Activated CD8-positive, alpha-beta T cell treated with anti-CD3 and anti-CD28 coated beads, Interleukin-2, amount 10 ng/mL, durations not matched to agents 7 days and 5 days (primary cell): ENCODE results near the gene SH3GLB1. TPM values are rescaled to one million over a fixed set of nuclear protein-coding genes. Genes with fewer than 3 reads are reported as not detected.
A peak's percentile ranks its signal among the peaks of the same experiment; 100 is the strongest.

Experiments used
- ATAC-seq: fragments of 150-1000 bp; cut with Tn5 transposase; one replicate; pipeline ENCODE4 v1.10.0; 2021; ENCODE audit warnings: moderate library complexity
- CTCF ChIA-PET: fragments of 350-600 bp; sonication (Branson Sonifier 250); formaldehyde crosslinking; loops from one replicate; lab custom pipeline; 2021; ENCODE audit warnings: antibody characterized with exemption; lab: Charles Lee
- POLR2A ChIA-PET: fragments of 350-600 bp; sonication (Branson Sonifier 250); formaldehyde crosslinking; loops from one replicate; lab custom pipeline; 2021; ENCODE audit warnings: antibody characterized with exemption; lab: Charles Lee
- DNase-seq: peaks from one replicate; pipeline ENCODE4 v3.0.0-alpha.2; 2020
- H3K27ac Mint-ChIP-seq: one replicate; pipeline ENCODE4 v1.8.0; 2021; ENCODE audit warnings: mild to moderate bottlenecking, mixed read lengths
- H3K27me3 Mint-ChIP-seq: one replicate; pipeline ENCODE4 v1.8.0; 2021; ENCODE audit warnings: low read depth, mixed read lengths
- H3K36me3 Mint-ChIP-seq: one replicate; pipeline ENCODE4 v1.8.0; 2021; ENCODE audit warnings: low read depth, mixed read lengths
- H3K4me1 Mint-ChIP-seq: one replicate; pipeline ENCODE4 v1.8.0; 2021; ENCODE audit warnings: low read depth, mixed read lengths
- H3K4me3 Mint-ChIP-seq: one replicate; pipeline ENCODE4 v1.8.0; 2021; ENCODE audit warnings: mild to moderate bottlenecking, mixed read lengths
- H3K9me3 Mint-ChIP-seq: one replicate; pipeline ENCODE4 v1.8.0; 2022; ENCODE audit warnings: mixed read lengths; ENCODE audit not compliant: insufficient read depth
- total RNA-seq, 2 experiments: library from RNA; stranded (reverse); gene quantifications; one replicate each; pipeline ENCODE4 v1.2.3, GENCODE V29; 2021

SH3GLB1 gene
- total RNA-seq, 2 experiments from 2014 or later: 66.9 to 69.2 TPM

DNA sequence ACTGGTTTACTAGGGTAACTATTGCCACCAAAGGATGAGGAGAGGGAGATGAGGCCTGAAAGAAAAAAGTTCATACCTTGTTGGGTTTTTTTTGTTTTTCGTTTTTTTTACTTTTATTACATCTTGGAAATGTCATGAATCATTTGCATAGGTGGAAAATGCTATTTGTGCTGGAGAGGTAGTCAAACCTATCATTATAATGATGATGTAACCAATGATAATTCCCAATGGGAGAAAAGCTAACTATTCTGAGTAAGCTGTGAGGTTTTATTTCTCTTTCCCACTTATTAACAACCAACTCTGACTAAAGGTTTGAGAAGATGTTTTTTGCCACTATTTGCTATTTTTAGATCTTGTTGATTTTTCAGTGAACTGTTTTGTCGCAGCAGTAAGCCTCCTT, 29.0 kb downstream of the SH3GLB1 start:
- Mint-ChIP-seq H3K4me1 (peaks cover 4% of the 10 kb centered on the region), H3K27me3 (no peaks in the 10 kb centered on the region), H3K36me3 (peaks cover 36% of the 10 kb centered on the region), H3K4me3 (no peak overlapping the region), H3K27ac (no peak overlapping the region), H3K9me3 (no peaks in the 10 kb centered on the region)
- CTCF ChIA-PET: interaction anchor here (1.6 kb wide), 1 partner anchor 29 kb away, joined by 5 read pairs; the partner anchor contains the start of gene SH3GLB1
- ATAC-seq (no peak), DNase-seq (no peak)
- POLR2A ChIA-PET: no interaction called here

DNA sequence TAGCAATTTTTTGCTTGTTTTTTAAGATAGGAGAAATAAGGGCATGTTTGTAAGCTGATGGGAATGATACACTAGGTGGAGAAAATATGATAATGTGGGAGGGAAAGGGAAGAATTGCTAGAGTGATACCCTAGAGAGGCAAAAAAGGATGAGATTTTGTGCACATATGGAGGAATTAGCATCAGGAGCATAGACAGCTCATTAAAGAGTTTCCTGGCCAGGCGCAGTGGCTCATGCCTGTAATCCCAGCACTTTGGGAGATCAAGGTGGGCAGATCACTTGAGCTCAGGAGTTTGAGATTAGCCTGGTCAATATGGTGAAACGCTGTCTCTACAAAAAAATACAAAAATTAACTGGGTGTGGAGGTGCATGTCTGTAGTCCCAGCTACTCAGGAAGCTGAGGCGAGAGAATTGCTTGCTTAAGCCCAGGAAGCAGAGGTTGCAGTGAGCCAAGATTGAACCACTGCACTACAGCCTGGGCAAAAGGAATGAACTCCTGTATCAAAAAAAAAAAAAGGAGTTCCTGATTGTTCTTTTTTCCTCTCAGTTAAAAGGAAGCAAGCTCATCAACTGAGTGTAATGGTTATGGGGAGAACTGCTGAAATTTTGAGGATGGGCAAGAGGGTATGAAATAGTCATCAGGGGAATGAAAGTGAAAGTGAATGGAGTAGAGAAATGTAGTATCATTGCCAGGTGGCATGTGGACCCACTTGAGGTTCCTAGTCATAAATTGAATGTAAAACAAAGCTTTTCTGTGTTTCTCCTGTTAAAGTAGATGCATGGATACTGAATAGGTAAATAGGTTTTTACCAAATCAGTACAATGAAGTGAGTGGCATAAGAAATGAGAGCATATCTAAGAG, 35.5 kb downstream of the SH3GLB1 start:
- Mint-ChIP-seq H3K27me3 (no peaks in the 10 kb centered on the region), H3K27ac (no peak overlapping the region), H3K9me3 (no peaks in the 10 kb centered on the region), H3K4me3 (no peak overlapping the region), H3K36me3 (peaks cover 31% of the 10 kb centered on the region), H3K4me1 (peaks cover 4% of the 10 kb centered on the region)
- ChIA-PET CTCF (interaction anchor here (0.8 to 1.4 kb wide), 5 partner anchors 9 to 344 kb away, joined by 3 to 10 read pairs (median 4); partner anchors contain the start of gene SH3GLB1), POLR2A (interaction anchor here (0.8 to 1.1 kb wide), 3 partner anchors 15 to 36 kb away, joined by 3 to 8 read pairs (median 4); partner anchors contain the start of gene SH3GLB1)
- DNase-seq (peak; percentile 40), ATAC-seq (peak; percentile 95)

DNA sequence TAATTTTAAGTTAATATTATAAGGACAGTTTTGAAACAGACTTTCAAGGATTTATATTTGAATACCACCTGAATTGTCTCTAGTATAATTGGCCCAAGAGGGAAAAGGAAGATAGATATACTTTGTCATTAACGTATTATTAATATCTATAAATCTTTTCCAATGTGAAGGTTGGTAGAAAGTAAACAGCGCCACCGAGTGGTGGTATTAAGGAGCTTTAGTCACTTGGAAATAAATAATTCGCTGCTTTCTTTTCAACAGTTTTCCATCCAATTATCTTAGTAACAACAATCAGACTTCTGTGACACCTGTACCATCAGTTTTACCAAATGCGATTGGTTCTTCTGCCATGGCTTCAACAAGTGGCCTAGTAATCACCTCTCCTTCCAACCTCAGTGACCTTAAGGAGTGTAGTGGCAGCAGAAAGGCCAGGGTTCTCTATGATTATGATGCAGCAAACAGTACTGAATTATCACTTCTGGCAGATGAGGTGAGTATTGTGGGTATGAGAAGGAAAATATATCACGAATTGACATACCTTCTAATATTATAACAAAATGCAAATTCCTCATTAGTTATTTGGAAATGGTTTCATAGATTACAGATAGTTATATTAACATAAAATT, 37.7 kb downstream of the SH3GLB1 start:
- peaks cover 30% of the 10 kb centered on the region for H3K36me3 Mint-ChIP-seq
- no peaks in the 10 kb centered on the region for H3K9me3 Mint-ChIP-seq
- ATAC-seq (no peak), DNase-seq (peak; percentile 41)
- POLR2A ChIA-PET: no interaction called here
- no peaks in the 10 kb centered on the region for H3K27me3 Mint-ChIP-seq
- CTCF ChIA-PET: interaction anchor here (0.9 to 1.8 kb wide), 4 partner anchors 16 to 38 kb away, joined by 3 to 12 read pairs (median 4); partner anchors contain the start of gene SH3GLB1
- H3K4me3 Mint-ChIP-seq: no peak overlapping the region
- peaks cover 4% of the 10 kb centered on the region for H3K4me1 Mint-ChIP-seq
- no peak overlapping the region for H3K27ac Mint-ChIP-seq

DNA sequence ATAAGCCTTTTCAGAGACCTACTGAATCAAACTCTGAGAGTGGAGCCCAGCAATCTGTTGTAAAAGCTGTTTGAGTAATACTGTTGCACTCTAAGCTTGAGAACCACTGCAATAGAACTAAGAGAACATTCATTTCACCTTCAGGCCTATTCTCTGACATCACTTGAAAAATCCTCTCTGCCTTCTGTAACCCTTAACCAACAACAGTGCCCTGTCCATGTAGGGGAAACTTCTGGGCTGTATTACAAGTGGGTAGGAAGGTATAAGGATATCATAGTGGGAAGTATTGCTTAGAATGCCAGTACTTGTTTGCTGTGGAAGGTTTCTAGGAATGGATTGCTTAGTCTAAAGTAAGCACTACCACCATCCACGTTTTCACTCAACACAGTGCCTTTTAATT, 42.9 kb downstream of the SH3GLB1 start:
- POLR2A ChIA-PET: no interaction called here
- Mint-ChIP-seq H3K9me3 (no peaks in the 10 kb centered on the region), H3K4me3 (no peak overlapping the region), H3K4me1 (no peaks in the 10 kb centered on the region), H3K27ac (no peak overlapping the region), H3K36me3 (peaks cover 22% of the 10 kb centered on the region), H3K27me3 (peaks cover 4% of the 10 kb centered on the region)
- ATAC-seq (no peak), DNase-seq (no peak)
- CTCF ChIA-PET: no interaction called here

DNA sequence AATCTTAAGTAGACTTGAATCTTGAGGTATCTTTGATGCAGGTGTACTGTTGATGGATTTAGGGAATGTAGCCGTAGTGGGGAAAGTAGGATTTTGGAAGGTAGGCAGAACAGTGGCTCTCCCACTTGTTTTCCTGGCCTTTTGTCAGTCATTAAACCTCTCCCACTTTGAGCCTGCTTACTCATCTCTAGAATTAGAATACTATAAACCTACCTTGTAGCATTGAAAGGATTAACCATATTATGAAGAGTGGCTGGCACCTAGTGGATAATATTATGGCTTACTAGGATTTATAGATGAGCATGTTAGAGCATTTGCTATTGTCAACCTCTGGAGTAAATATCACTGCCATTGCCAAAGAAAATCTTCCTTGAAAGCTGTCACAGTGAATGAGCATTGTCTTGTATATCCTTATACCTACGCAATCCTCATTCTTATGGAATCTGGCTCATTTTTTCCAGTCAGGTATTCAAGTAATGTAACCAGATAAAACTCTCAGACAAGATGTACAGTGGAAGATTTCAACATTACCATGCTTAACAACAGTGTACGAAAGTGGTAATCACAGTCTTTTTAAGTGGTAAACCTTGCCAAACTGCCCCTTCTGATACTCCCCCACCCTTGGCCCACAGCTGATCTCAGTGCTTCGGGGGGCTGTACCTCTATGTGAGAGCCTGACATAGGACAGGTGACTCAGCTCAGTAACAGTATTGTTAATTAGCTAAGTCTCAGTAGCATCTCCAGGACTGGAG, 44.4 kb downstream of the SH3GLB1 start:
- H3K36me3 Mint-ChIP-seq: peaks cover 20% of the 10 kb centered on the region
- no peak overlapping the region for H3K27ac Mint-ChIP-seq
- H3K4me3 Mint-ChIP-seq: no peak overlapping the region
- H3K9me3 Mint-ChIP-seq: no peaks in the 10 kb centered on the region
- no peaks in the 10 kb centered on the region for H3K4me1 Mint-ChIP-seq
- ChIA-PET POLR2A (no interaction called here), CTCF (interaction anchor here (1.1 to 1.5 kb wide), 2 partner anchors 9 to 45 kb away, joined by 4 to 8 read pairs; partner anchors contain the start of gene SH3GLB1)
- no peak for ATAC-seq
- no peak for DNase-seq
- H3K27me3 Mint-ChIP-seq: peaks cover 7% of the 10 kb centered on the region

DNA sequence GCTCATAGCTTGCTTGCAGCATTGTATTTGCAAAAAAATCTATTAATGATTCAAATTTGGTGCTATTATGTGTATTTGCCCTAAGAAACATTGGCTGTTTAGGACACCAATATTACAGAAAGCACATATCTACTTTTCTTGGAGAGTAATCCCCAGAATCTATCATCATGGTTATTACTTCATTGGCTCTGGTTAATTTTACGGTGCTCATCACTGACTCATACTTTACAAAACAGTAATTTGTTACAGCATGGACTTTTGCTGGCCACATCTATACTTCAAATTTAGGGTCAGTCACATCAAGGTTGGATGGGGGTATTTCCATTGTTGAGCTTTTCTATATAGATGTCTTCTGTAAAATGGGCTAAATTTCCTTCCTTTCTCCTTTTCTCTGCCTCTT, 45.7 kb downstream of the SH3GLB1 start:
- no peaks in the 10 kb centered on the region for H3K9me3 Mint-ChIP-seq
- H3K36me3 Mint-ChIP-seq: peaks cover 12% of the 10 kb centered on the region
- ATAC-seq: no peak
- CTCF ChIA-PET: interaction anchor here (1.5 kb wide), 1 partner anchor 46 kb away, joined by 8 read pairs; the partner anchor contains the start of gene SH3GLB1
- peaks cover 7% of the 10 kb centered on the region for H3K27me3 Mint-ChIP-seq
- no peak for DNase-seq
- POLR2A ChIA-PET: no interaction called here
- H3K4me3 Mint-ChIP-seq: no peak overlapping the region
- H3K4me1 Mint-ChIP-seq: no peaks in the 10 kb centered on the region
- no peak overlapping the region for H3K27ac Mint-ChIP-seq

DNA sequence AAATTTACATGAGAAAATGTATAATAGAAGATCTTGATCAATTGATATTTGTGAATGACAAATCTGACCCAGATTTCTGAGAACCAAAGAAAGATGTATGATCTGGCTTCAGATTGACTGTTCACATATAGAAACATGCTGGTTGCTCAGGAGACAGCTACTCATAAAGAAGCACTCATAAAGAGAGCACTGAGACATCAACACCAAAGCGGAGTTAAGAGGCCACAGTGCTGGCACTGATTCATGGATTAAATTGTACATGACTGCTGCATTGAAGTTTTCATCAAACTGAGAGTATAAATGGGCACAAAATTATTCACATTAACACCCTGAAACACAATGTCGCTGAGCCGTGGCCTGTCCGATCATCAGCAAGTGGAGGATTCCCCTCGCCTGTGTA, 46.2 kb downstream of the SH3GLB1 start:
- Mint-ChIP-seq H3K27me3 (peaks cover 8% of the 10 kb centered on the region), H3K4me1 (no peaks in the 10 kb centered on the region), H3K4me3 (no peak overlapping the region), H3K9me3 (no peaks in the 10 kb centered on the region), H3K36me3 (peaks cover 7% of the 10 kb centered on the region), H3K27ac (no peak overlapping the region)
- ATAC-seq (no peak), DNase-seq (no peak)
- ChIA-PET POLR2A (no interaction called here), CTCF (interaction anchor here (1.5 kb wide), 1 partner anchor 46 kb away, joined by 8 read pairs; the partner anchor contains the start of gene SH3GLB1)

DNA sequence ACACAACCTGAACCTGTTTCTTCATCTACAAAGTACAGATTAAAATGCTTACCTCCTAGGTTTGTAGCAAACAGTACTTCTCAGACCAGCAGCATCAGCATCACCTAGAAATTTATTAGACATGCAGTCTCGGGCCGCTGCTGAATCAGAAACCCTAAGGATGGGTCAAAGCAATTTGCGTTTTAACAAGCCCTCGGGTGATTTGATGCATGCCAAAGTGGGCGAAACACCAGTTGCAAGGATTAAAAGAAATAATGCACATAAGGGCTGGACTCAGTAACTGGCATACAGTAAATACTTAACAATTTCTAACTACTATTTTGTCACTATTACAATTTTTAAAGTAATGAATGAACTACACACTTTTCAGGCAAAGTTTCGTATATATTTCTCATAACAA, 47.5 kb downstream of the SH3GLB1 start:
- Mint-ChIP-seq H3K4me1 (no peaks in the 10 kb centered on the region), H3K9me3 (no peaks in the 10 kb centered on the region), H3K36me3 (no peaks in the 10 kb centered on the region), H3K27ac (no peak overlapping the region), H3K4me3 (no peak overlapping the region), H3K27me3 (peaks cover 11% of the 10 kb centered on the region)
- CTCF ChIA-PET: interaction anchor here (0.8 to 1.3 kb wide), 2 partner anchors 8 to 48 kb away, joined by 3 to 4 read pairs; partner anchors contain the start of gene SH3GLB1
- no peak for ATAC-seq
- POLR2A ChIA-PET: no interaction called here
- no peak for DNase-seq

DNA sequence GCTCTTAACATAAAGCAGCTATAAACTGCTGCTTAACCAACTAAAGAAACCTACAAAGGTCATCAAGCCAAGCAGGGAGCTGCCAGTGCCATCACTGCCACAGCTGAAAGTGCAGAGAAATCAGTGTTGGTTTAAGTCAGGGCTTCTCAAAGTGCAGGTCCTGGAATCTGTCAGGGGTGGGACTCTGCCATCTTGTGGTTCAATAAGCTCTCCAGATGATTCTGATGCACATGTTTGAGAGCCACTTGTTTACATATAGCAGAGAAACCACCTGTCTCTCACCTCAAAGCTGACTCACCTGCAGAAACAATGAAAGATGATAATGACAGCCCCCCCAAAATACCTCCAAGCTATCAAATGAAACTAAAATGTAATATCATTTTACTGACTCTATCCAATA, 49.3 kb downstream of the SH3GLB1 start:
- H3K27me3 Mint-ChIP-seq: peaks cover 11% of the 10 kb centered on the region
- no peaks in the 10 kb centered on the region for H3K36me3 Mint-ChIP-seq
- H3K9me3 Mint-ChIP-seq: no peaks in the 10 kb centered on the region
- H3K4me1 Mint-ChIP-seq: no peaks in the 10 kb centered on the region
- ChIA-PET CTCF (interaction anchor here (0.7 to 1.7 kb wide), 10 partner anchors 9 to 253 kb away, joined by 3 to 9 read pairs (median 3); partner anchors contain the start of gene SH3GLB1), POLR2A (interaction anchor here (1.4 kb wide), 1 partner anchor 49 kb away, joined by 3 read pairs; the partner anchor contains the start of gene SH3GLB1)
- DNase-seq: no peak
- no peak overlapping the region for H3K4me3 Mint-ChIP-seq
- ATAC-seq: peak; percentile 53
- no peak overlapping the region for H3K27ac Mint-ChIP-seq

DNA sequence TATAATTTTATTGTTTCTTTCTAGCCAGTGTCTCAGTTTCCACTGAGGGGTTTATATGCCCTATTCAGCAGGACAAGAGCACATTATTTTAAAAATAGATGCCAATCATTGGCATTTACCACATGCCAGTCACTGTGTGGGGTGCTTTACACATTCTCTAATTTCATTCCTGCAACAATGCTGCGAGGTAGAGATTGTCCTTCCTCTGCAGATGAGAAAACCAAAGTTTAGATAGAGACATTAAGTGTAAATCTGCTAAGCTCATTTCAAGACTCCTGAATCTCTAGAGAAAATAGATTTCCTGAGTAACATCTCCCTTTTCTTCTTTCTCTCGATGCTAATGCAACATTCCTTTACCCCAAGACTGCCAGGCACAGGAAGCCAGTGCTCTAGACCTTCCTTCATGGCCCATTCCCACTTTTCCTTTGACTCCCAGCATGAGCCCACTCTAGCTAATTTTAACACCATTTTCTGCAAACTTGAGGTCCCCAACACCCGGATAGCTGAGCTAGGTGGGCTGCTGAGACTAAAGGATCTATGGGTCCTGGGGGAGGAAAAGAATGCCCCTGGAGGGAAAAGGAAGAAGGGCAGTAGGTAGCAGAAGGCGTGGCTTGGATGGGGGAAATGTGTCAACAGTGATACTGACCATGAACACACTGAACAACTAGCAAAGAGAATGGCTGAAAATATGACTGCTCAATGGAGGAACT, 50.0 kb downstream of the SH3GLB1 start:
- H3K4me1 Mint-ChIP-seq: no peaks in the 10 kb centered on the region
- DNase-seq (no peak), ATAC-seq (no peak)
- POLR2A ChIA-PET: interaction anchor here (1.4 kb wide), 1 partner anchor 50 kb away, joined by 3 read pairs; the partner anchor contains the start of gene SH3GLB1
- no peaks in the 10 kb centered on the region for H3K36me3 Mint-ChIP-seq
- H3K27ac Mint-ChIP-seq: no peak overlapping the region
- peaks cover 11% of the 10 kb centered on the region for H3K27me3 Mint-ChIP-seq
- CTCF ChIA-PET: interaction anchor here (0.7 to 1.7 kb wide), 8 partner anchors 11 to 254 kb away, joined by 3 to 9 read pairs (median 3); partner anchors contain the start of gene SH3GLB1
- no peaks in the 10 kb centered on the region for H3K9me3 Mint-ChIP-seq
- H3K4me3 Mint-ChIP-seq: no peak overlapping the region

DNA sequence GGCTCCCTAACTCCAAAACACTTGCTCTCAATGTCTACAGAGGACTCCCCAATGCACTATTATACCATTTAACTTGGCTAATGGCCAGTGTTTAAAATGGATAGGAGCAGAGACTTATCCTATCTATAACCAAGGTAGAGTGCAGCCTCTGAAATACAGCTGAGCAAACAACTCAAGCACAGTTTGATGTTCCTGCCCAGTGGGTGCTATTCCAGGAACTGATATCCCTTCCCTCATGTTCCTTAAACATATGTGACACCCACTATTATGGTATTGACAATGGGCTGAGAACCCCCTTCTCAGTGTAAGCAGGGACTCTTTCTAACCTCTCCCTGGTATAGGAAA, 51.7 kb downstream of the SH3GLB1 start:
- CTCF ChIA-PET: no interaction called here
- Mint-ChIP-seq H3K9me3 (no peaks in the 10 kb centered on the region), H3K4me3 (no peak overlapping the region), H3K36me3 (no peaks in the 10 kb centered on the region), H3K27me3 (peaks cover 11% of the 10 kb centered on the region), H3K27ac (no peak overlapping the region), H3K4me1 (no peaks in the 10 kb centered on the region)
- POLR2A ChIA-PET: no interaction called here
- ATAC-seq (no peak), DNase-seq (no peak)
